Activated naive CD4-positive, alpha-beta T cell treated with anti-CD3 and anti-CD28 coated beads, Interleukin-2, amount 50 U/mL, for 24 hours (primary cell): ENCODE results near the gene UBE3A.
"Not testable (repeated sequence)": the region's sequence is repeated elsewhere in the genome, so short reads cannot be mapped to it uniquely, and the experiment has no call there.

Experiments
- H3K27ac Mint-ChIP-seq: one replicate; pipeline ENCODE4 v1.8.0; 2021; ENCODE audit warnings: mild to moderate bottlenecking, mixed read lengths
- H3K27me3 Mint-ChIP-seq: one replicate; pipeline ENCODE4 v1.8.0; 2021; ENCODE audit warnings: mixed read lengths
- H3K36me3 Mint-ChIP-seq: one replicate; pipeline ENCODE4 v1.8.0; 2021; ENCODE audit warnings: mixed read lengths
- H3K4me1 Mint-ChIP-seq: one replicate; pipeline ENCODE4 v1.8.0; 2021; ENCODE audit warnings: mixed read lengths
- H3K4me3 Mint-ChIP-seq: one replicate; pipeline ENCODE4 v1.8.0; 2021; ENCODE audit warnings: mild to moderate bottlenecking, mixed read lengths
- H3K9me3 Mint-ChIP-seq: one replicate; pipeline ENCODE4 v1.8.0; 2021; ENCODE audit warnings: mixed read lengths

UBE3A gene

GRCh38 chr15:25453246-25453645 is 14.4 kb upstream of the UBE3A start:
- not testable (repeated sequence) for H3K27me3 Mint-ChIP-seq, H3K36me3 Mint-ChIP-seq, H3K27ac Mint-ChIP-seq, H3K9me3 Mint-ChIP-seq, H3K4me3 Mint-ChIP-seq, H3K4me1 Mint-ChIP-seq

DNA sequence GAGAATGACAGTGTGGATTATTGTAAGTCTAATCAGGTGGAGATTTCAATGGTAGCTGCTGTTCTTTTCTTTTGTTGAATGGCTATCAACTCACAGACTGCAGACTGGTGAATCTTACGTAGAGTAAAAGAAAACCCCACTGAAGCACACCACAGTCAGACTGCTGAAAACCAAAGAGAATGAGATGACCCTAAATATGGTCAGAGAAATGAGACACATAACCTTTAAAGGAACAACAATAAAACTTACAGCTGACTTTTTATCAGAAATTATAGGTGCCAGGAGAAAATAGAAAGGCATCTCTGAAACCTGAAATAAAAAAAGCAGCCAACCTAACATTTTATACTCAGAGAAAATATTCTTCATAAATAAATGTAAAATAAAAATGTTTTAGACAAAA is 12.7 kb upstream of the UBE3A start:
- no peak overlapping the region for H3K27ac Mint-ChIP-seq
- peaks cover 1% of the 10 kb centered on the region for H3K27me3 Mint-ChIP-seq
- H3K36me3 Mint-ChIP-seq, result no peaks in the 10 kb centered on the region
- H3K4me1 Mint-ChIP-seq, result no peaks in the 10 kb centered on the region
- no peaks in the 10 kb centered on the region for H3K9me3 Mint-ChIP-seq
- no peak overlapping the region for H3K4me3 Mint-ChIP-seq

- no peak overlapping the region for H3K4me3 Mint-ChIP-seq
- H3K27ac Mint-ChIP-seq, result no peak overlapping the region
- peaks cover 4% of the 10 kb centered on the region for H3K27me3 Mint-ChIP-seq
- no peaks in the 10 kb centered on the region for H3K4me1 Mint-ChIP-seq
- H3K36me3 Mint-ChIP-seq, result no peaks in the 10 kb centered on the region
- H3K9me3 Mint-ChIP-seq, result no peaks in the 10 kb centered on the region
Measured at GRCh38 chr15:25450163-25450562, 11.3 kb upstream of the UBE3A start.

DNA sequence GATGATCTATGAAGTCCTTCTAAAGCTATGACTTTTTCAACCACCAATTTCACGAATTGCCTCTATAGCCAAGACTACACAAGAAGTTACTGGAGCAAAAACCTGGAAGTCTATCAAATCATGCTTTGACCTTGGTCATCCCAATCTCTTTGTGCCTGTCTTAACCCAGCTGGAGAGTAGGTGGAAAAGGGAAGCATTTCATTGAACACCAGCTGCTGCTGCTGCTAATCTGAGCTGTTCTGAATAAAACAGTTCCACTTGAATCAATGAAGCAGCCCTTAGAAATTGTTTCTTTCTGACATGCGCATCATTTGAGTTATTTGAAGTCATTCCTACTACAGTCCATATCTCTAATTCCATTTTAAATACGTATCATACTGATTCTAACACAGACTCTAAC is 7.3 kb upstream of the UBE3A start:
- Mint-ChIP-seq H3K4me3 (no peak overlapping the region), H3K27me3 (peaks cover 3% of the 10 kb centered on the region), H3K4me1 (no peaks in the 10 kb centered on the region), H3K27ac (no peak overlapping the region), H3K9me3 (no peaks in the 10 kb centered on the region), H3K36me3 (peaks cover 2% of the 10 kb centered on the region)

DNA sequence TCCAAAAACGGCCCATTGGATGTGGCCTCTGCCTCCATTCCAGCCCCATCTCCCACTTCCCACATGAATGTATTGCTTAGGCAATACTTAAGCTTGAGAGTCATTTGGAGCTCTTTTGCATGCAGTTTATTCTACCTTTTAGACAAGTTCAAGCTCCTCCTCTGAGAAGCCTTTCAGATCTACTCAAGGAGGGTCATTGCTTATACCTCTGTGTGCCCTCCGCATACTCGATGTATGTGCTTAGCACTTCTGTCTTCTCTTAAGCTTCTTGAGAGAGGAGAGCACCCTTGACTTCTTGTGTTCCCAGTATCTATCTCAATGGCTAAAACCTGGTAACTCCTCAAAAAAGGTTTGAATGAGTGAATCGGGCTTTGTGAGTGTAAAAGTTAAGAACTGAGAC is 6.6 kb upstream of the UBE3A start:
- no peaks in the 10 kb centered on the region for H3K9me3 Mint-ChIP-seq
- no peaks in the 10 kb centered on the region for H3K4me1 Mint-ChIP-seq
- H3K4me3 Mint-ChIP-seq, result no peak overlapping the region
- H3K36me3 Mint-ChIP-seq, result peaks cover 2% of the 10 kb centered on the region
- no peak overlapping the region for H3K27ac Mint-ChIP-seq
- peaks cover 3% of the 10 kb centered on the region for H3K27me3 Mint-ChIP-seq

GRCh38 chr15:25441111-25441510 is 2.3 kb upstream of the UBE3A start:
- Mint-ChIP-seq H3K36me3 (peaks cover 4% of the 10 kb centered on the region), H3K4me1 (peaks cover 14% of the 10 kb centered on the region), H3K4me3 (no peak overlapping the region), H3K27me3 (peaks cover 3% of the 10 kb centered on the region), H3K27ac (no peak overlapping the region), H3K9me3 (no peaks in the 10 kb centered on the region)

- Mint-ChIP-seq H3K4me1 (peaks cover 31% of the 10 kb centered on the region), H3K4me3 (peak overlapping the region; percentile 94), H3K9me3 (no peaks in the 10 kb centered on the region), H3K27me3 (peaks cover under 1% of the 10 kb centered on the region), H3K27ac (peak overlapping the region; percentile 89), H3K36me3 (peaks cover 6% of the 10 kb centered on the region)
Measured at GRCh38 chr15:25439369-25439836, 579 bp upstream of the UBE3A start.

DNA sequence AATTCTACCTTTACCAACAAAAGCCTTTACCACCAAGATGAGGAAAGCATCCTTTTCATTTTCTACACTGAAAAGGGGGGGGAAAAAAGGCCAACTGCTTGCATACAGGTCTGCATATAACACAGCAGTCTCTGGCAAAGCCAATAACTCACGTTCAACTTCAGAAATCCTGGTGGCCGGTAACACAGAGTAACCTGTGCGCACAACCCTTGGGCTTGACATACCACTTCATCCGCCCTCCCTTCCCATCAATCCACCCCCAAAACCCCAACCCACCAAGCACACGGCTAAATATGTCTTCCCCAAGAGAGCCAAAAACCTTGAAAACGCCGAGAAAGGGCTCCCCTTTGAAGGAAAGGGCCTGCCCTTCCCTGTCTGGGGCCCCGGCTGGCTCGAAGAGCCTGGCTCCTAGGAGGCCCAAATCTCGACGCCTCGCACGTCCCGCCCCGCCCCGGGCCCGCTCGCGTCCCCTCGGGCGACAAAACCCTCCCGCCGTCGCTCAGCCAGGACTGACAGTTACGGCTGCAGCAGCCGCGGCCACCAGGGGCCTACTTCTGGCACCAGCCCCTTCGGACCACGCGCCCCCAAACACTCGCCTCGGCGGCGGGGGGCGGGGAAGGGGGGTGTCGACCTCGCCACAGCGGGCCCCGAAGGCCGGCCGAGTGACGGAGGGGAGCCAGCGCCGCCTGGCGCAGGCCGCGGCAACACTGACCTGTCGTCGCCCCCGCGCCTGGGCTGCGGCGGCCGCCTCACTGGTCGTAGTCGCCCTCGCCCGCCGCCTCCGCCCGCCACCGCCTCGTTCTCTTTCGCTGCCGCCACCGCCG is 835 bp downstream of the UBE3A start:
- Mint-ChIP-seq H3K4me1 (peaks cover 41% of the 10 kb centered on the region), H3K27me3 (no peaks in the 10 kb centered on the region), H3K36me3 (peaks cover 6% of the 10 kb centered on the region), H3K9me3 (no peaks in the 10 kb centered on the region), H3K4me3 (peak overlapping the region; percentile 94), H3K27ac (peak overlapping the region; percentile 79)

DNA sequence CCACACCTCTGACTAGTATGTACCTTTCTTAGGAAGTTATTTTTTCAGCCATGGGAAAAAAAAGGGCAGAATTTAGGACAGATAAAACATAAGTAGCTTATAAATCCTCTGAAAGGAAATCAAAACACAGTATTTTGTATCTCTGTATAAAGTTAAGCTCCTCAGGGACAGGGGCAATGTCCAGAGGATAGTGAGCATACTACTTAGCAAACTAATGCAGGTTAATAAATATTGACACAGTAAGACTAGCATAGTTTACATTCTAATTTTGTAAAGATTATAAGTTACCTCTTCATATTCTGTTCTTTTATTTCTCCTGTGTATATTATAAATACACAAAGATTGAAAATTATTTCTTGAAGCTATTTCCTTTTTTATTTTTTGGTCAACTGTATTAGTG is 2.1 kb downstream of the UBE3A start:
- peak overlapping the region; percentile 94 for H3K4me3 Mint-ChIP-seq
- peaks cover 53% of the 10 kb centered on the region for H3K4me1 Mint-ChIP-seq
- H3K36me3 Mint-ChIP-seq, result peaks cover 5% of the 10 kb centered on the region
- H3K9me3 Mint-ChIP-seq, result no peaks in the 10 kb centered on the region
- H3K27me3 Mint-ChIP-seq, result no peaks in the 10 kb centered on the region
- no peak overlapping the region for H3K27ac Mint-ChIP-seq

DNA sequence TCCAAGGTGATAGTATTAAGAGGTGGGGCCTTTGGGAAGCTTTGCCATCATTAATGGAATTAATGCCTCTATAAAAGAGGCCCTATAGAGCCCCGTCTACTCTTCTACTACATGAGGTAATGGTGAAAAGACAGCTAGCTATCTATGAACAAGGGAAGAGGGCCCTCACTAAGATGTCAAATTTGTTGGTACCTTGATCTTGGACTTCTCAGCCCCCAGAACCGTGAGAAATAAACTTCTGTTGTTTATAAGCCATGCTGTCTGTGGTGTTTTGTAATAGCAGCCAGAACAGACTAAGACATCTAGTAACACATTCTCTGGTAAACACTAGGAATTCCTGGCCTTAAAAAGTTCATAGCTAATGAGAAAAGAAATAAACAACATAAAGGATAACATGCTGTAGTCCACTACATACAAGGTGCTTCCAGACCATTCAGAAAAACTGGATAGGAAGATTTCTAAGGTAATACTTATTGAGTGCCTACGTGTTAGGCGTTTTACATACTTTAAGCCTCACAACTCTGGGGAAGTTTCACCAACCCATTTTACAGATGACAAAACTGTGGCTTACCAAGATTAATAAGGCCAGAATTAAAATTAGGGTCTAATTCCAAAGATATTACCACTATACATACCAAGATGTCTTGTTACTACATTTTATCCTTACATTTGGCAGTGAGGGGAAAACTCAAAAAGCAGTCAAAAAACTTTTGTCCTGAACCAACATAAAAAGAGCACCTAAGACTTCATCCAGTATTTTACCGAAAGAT is 3.2 kb downstream of the UBE3A start:
- peaks cover 5% of the 10 kb centered on the region for H3K36me3 Mint-ChIP-seq

GRCh38 chr15:25433118-25433865 is 5.5 kb downstream of the UBE3A start:
- Mint-ChIP-seq H3K9me3 (no peaks in the 10 kb centered on the region), H3K4me1 (peaks cover 84% of the 10 kb centered on the region), H3K27me3 (no peaks in the 10 kb centered on the region), H3K4me3 (no peak overlapping the region), H3K36me3 (peaks cover 5% of the 10 kb centered on the region), H3K27ac (no peak overlapping the region)

More for the DNA sequence above, 3.2 kb downstream of the UBE3A start:
- Mint-ChIP-seq H3K27me3 (no peaks in the 10 kb centered on the region), H3K27ac (no peak overlapping the region), H3K4me1 (peaks cover 64% of the 10 kb centered on the region), H3K9me3 (no peaks in the 10 kb centered on the region), H3K4me3 (peak overlapping the region; percentile 94)

DNA sequence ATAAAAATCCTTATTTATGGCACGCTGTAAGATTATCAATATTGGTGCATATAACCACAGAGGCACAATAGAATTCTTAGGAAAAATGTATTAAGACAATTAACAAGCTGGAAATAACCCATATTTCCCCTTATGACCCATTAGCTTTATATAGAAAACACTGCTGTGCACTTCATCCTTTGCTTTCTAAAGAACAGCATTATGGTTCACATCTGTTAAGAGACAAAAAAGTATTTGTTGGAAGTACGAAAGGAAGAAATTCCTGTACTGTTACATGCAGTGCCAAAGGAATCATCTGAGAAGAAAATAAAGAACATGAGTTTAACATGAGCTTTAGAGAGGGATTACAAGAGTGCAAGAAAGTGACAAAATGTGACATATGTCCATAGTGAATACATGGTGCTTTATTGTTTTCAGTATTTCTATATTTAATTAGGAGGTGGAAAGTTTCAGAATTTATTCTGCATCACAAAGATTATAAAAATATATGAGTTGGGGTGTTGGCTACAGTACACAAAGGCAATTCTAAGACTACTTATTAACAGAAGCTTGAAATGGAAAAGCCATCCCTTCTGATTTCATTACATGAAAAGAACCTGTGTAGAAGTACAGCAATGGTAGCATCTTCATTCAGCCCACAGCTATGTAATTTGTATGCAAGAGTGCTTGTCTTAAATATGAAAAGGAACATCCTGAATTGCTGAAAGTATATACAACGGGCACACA is 6.8 kb downstream of the UBE3A start:
- no peaks in the 10 kb centered on the region for H3K9me3 Mint-ChIP-seq
- peak overlapping the region; percentile 33 for H3K4me3 Mint-ChIP-seq
- no peaks in the 10 kb centered on the region for H3K27me3 Mint-ChIP-seq
- peaks cover 92% of the 10 kb centered on the region for H3K4me1 Mint-ChIP-seq
- peaks cover 9% of the 10 kb centered on the region for H3K36me3 Mint-ChIP-seq
- H3K27ac Mint-ChIP-seq, result no peak overlapping the region

DNA sequence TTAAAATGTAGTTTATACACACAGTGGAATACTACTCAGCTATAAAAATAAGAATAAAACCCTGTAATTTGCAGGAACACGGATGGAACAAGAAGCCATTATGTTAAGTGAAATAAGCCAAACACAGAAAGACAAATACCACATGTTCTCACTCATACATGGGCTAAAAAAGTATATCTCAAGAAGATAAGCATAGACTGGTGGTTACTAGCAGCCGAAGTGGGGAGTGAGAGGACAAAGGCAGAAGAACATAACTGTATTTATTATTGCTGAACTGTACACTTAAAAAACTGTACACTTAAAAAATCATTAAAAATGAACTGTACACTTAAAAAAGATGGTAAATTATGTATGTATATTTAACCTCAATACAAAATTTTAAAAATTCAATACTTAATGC is 11.0 kb downstream of the UBE3A start:
- Mint-ChIP-seq H3K4me1 (peaks cover 88% of the 10 kb centered on the region), H3K9me3 (peaks cover 5% of the 10 kb centered on the region), H3K27me3 (no peaks in the 10 kb centered on the region), H3K4me3 (no peak overlapping the region), H3K27ac (no peak overlapping the region), H3K36me3 (peaks cover 16% of the 10 kb centered on the region)

GRCh38 chr15:25426896-25427610 is 11.8 kb downstream of the UBE3A start:
- Mint-ChIP-seq H3K27ac (peak overlapping the region; percentile 35), H3K4me3 (peak overlapping the region; percentile 44), H3K36me3 (peaks cover 17% of the 10 kb centered on the region), H3K4me1 (peaks cover 87% of the 10 kb centered on the region), H3K27me3 (no peaks in the 10 kb centered on the region), H3K9me3 (peaks cover 5% of the 10 kb centered on the region)
